Measurements from ENCODE around the gene LMNA.
"Not testable (repeated sequence)": the region's sequence is repeated elsewhere in the genome, so short reads cannot be mapped to it uniquely, and the experiment has no call there.

The LMNA gene

DNA sequence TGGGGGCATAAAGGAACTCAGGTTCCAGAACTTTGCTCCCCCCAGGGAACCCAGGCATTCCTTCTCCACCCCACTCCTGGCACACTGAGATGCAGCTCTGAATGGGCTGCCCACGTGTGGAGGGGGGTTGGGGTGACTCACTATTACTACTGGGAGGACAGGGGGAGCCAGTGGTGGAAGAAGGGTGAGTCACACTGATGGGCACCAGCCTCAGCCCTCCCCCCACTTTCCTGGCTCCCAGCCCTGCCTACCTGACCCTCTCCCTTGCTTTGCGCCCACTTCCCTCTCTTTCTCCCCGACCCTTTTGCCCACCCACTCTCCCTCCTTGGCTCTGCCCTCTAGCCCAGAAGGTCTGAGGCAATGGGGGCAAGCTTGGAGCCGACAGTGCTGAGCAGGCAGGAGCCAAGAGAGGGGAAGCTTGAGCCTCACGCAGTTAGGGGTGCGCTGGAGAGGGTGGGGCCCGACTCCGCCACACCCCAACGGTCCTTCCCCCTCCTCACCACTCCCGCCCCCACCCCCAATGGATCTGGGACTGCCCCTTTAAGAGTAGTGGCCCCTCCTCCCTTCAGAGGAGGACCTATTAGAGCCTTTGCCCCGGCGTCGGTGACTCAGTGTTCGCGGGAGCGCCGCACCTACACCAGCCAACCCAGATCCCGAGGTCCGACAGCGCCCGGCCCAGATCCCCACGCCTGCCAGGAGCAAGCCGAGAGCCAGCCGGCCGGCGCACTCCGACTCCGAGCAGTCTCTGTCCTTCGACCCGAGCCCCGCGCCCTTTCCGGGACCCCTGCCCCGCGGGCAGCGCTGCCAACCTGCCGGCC lies at the start of gene LMNA:
LMNA (plus strand) TSS at position 611 of the 818 bp plus-strand sequence. CDS start 208 bp downstream, outside the sequence.
- DNase-seq: peak; percentile 94

GRCh38 chr1:156065212-156065611 lies 49.3 kb upstream of the LMNA start:
- no peak for DNase-seq

DNA sequence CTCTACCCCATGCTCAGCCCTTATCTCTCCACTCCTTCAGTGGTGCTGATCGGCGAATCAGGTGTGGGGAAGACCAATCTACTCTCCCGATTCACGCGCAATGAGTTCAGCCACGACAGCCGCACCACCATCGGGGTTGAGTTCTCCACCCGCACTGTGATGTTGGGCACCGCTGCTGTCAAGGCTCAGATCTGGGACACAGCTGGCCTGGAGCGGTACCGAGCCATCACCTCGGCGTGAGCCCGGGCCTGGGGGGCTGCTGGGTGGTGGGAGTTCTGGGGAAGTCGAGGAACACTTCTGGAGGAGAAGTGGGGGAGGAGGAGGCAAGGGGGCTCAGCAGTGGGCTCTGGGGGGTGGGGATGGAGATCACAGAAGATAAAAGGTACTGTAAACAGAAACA lies 48.6 kb upstream of the LMNA start:
- no peak for DNase-seq

GRCh38 chr1:156067262-156067661 lies 47.2 kb upstream of the LMNA start:
- no peak for DNase-seq

- no peak for DNase-seq
Measured at GRCh38 chr1:156069490-156070455, 44.7 kb upstream of the LMNA start.

GRCh38 chr1:156070548-156070947 lies 44.0 kb upstream of the LMNA start:
- DNase-seq: no peak

- DNase-seq: not testable (repeated sequence)
Measured at GRCh38 chr1:156071332-156071816, 43.1 kb upstream of the LMNA start.

- no peak for DNase-seq
Measured at GRCh38 chr1:156072251-156072650, 42.3 kb upstream of the LMNA start.

DNA sequence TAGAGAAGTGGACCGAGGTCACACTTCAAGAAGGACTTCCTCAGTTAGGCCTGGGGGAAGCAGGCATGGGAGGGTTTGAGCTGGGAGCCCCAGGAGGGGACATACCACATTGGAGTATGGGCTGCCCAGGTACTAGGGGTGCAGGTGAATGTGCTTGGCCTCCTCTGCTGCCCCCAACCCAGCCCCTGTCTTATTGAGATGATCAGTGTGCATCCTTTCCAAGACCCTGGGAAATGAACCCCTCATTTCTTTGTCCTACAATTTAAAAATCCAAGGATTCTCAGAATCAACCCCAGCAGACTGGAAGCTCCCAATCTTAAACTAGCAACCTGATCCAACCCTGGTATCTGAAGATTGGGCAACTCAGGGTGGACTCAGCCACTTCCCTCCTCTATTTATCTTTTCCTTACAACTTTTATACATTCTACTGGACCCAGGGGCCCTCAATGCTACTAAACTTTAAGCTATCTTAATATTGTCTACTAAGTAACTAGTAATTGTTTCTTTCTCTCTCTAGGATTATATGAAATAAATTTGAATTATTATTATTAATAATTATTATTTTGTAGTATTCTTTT lies 41.3 kb upstream of the LMNA start:
- no peak for DNase-seq

DNA sequence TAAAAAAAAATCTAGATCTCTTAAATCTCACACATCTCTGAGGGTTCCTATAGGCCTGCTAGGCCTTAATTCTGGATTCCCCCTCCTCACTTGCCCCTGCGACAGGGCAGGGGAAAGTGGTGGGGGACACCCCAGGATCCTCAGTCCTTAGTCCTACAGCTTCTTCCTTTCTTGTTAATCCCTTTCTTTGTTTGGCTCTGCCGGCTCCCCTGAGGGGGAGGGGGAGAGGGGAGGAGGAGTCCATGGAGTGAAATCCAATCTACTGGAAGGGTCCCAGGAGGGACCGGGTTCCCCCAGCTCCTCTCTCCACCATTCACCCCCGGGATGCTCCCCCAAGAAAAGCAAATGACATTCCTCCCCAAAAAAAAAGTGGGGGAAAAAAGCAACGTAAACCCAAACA lies 40.8 kb upstream of the LMNA start:
- no peak for DNase-seq

GRCh38 chr1:156074661-156075060 lies 39.9 kb upstream of the LMNA start:
- DNase-seq: no peak

DNA sequence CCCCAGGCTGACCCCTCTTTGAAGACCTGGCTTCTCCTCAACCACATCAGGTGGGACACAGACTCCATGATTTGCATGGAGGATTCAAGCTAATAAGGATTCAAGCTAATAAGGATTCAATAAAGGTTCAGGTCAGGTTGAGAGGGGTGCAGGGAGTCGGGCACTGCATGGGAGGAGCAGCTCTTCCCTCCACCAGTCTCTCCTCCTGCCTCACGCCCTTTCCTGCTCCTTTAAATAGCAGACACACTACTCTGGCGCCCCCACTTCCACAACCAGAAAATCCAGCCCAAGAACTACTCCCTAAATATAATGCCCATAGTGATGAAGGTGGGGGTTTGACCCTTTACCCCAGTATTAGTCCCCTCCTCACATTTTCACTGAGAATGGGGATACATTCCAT lies 39.3 kb upstream of the LMNA start:
- DNase-seq: no peak

DNA sequence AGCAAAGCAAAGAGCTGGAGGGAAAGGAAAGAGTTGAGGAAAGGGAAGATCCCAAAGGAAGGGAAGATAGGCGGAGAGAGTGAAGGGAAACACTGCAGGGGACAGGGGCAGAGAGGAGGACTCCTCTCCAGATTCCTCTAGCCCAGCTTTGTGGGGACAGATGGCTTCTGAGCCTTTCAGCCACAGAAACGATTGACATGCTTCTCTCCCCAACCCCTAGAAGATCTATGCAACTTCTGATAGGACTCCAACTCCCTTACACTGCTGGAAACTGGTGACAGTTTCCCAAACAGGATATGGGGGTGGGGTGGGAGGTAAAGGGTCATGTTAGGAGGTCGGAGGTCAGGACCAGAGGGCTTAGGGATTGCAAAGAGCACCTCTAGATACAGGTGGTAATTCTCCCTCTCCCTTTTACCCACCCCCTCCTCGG lies 38.7 kb upstream of the LMNA start:
- DNase-seq: no peak

- DNase-seq: no peak
Measured at GRCh38 chr1:156076609-156077429, 37.7 kb upstream of the LMNA start.

DNA sequence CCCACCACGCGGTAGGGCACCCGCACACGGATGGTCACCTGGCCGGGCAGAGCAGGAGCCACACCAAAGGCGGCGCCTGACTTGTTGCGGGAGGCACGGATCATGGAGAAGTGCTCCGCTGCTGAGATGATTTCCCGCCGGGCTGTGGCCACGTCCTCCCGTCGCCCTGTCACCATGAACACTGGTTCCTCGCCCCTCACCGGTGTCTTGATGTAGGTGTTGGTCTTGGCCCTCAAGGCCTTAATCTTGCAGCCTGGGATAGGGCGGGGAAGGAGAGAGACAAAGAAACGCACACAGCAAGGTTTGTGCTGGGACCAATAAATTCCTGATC lies 37.1 kb upstream of the LMNA start:
- DNase-seq: no peak

GRCh38 chr1:156078728-156079127 lies 35.8 kb upstream of the LMNA start:
- no peak for DNase-seq

DNA sequence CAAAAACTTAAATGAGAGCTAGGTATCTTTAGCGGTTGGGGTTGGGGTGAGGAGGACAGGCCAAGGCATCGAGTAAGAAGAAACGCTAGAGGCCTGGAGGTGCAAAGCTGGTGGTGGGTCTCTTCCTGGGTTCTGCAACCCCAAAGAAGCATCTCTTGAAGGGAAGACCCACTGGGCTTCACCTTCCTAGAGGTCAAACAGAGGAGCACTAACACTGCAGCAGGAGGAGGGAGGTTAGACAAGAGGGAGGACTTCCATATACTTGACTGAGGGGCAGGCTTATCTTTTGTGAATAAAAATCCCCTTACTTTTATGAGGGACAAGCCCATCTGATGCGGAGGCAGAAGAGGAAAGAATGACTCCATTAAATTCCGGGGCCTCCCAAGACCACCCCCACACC lies 34.7 kb upstream of the LMNA start:
- no peak for DNase-seq

GRCh38 chr1:156080241-156080862 lies 34.2 kb upstream of the LMNA start:
- DNase-seq: no peak

- DNase-seq: no peak
Measured at GRCh38 chr1:156080863-156081179, 33.7 kb upstream of the LMNA start.

- DNase-seq: no peak
Measured at GRCh38 chr1:156081180-156081916, 33.2 kb upstream of the LMNA start.

DNA sequence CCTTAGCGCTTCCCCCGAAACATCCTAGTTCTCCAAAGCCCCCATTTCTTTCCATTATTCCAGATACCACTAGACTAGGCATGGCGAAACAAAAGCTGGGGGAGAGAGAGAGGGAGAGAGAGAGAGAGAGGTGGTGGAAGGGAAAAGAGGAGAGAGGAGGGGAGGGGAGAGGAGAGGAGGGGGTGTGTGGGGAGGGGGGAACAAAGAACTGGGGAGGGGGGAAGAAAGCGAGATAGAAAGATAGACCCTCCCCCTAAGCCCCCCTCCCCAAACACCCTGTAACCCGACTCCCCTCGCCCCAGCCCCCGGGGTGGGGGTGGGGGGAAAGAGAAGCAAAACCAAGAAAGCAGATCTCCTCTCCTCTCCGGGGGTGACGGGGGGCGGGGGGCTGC lies 32.6 kb upstream of the LMNA start:
- DNase-seq: no peak

Measured in activated effector memory CD4-positive, alpha-beta T cell treated with anti-CD3 and anti-CD28 coated beads, Interleukin-2, amount 50 U/mL, for 16 hours (primary cell).